Breast epithelium (tissue), 3 donors: ENCODE measurements around the gene PPM1A.

Experiments used
- CTCF ChIP-seq, 3 donors: fragments of 450-650 bp; IDR thresholded peaks; one replicate each; pipeline ENCODE4 v1.5.1; 2016 to 2017; ENCODE audit warnings: antibody characterized with exemption in 3 of 3, mild to moderate bottlenecking in 3 of 3, moderate library complexity in 3 of 3
- POLR2AphosphoS5 ChIP-seq, 3 donors: sonication (generic); formaldehyde crosslinking; IDR thresholded peaks; one replicate each; pipeline ENCODE4 v1.6.1; 2017; ENCODE audit warnings: antibody characterized with exemption in 3 of 3

GRCh38 chr14:60214415-60215126 lies 34.5 kb upstream of the PPM1A start:
- TF ChIP-seq POLR2AphosphoS5 (IDR thresholded peaks at IDR 0.05) (no peak), CTCF (IDR thresholded peaks at IDR 0.05) (no peak)
